A549 treated with Hydrocortisone at 1 μM for 4 hours (cell line): Measurements from ENCODE around the gene ABCA2. TPM values are rescaled to one million over a fixed set of nuclear protein-coding genes. Genes with fewer than 3 reads are reported as not detected.

Experiments used
- total RNA-seq: library from RNA; stranded (reverse); fragments of 200-300 nt; extraction: Qiagen RNA extraction; gene quantifications from 5 replicates; pipeline ENCODE4 v1.2.3, GENCODE V29; 2022

Gene ABCA2
- total RNA-seq, 1 experiment from 2014 or later, result 24.4 TPM

Other genes starting within 250 kb of the ABCA2 start
- 60.3 to 79.3 TPM (median 78.5 TPM) in 5 replicates for gene TMEM141, start 236.9 kb downstream of the ABCA2 start, total RNA-seq
- gene CCDC183, start 231.9 kb downstream of the ABCA2 start, total RNA-seq, result 0.18 to 0.63 TPM (median 0.44 TPM) in 5 replicates
- 67.0 to 82.1 TPM (median 78.1 TPM) in 5 replicates for gene RABL6, start 220.3 kb downstream of the ABCA2 start, total RNA-seq
- 3.4 to 4.3 TPM (median 4.0 TPM) in 5 replicates for gene AJM1, start 185.8 kb downstream of the ABCA2 start, total RNA-seq
- 221 to 341 TPM (median 305 TPM) in 5 replicates for gene PHPT1, start 178.8 kb downstream of the ABCA2 start, total RNA-seq
- 2.6 to 4.2 TPM (median 4.0 TPM) in 5 replicates for gene MAMDC4, start 175.9 kb downstream of the ABCA2 start, total RNA-seq
- 387 to 521 TPM (median 446 TPM) in 5 replicates for gene EDF1, start 161.9 kb downstream of the ABCA2 start, total RNA-seq
- 43.3 to 61.4 TPM (median 48.8 TPM) in 5 replicates for gene TRAF2, start 141.7 kb downstream of the ABCA2 start, total RNA-seq
- gene FBXW5, start 83.5 kb downstream of the ABCA2 start, total RNA-seq, result 71.5 to 97.8 TPM (median 91.7 TPM) in 5 replicates
- gene C8G, start 83.0 kb downstream of the ABCA2 start, total RNA-seq, result 0.62 to 1.7 TPM (median 1.2 TPM) in 5 replicates
- 0.46 to 1.6 TPM (median 1.2 TPM) in 5 replicates for gene LCN12, start 76.0 kb downstream of the ABCA2 start, total RNA-seq
- gene PTGDS, start 50.7 kb downstream of the ABCA2 start, total RNA-seq, result 0.55 to 0.77 TPM (median 0.67 TPM) in 5 replicates
- gene LCNL1, start 45.2 kb downstream of the ABCA2 start, total RNA-seq, result 0.08 to 0.16 TPM (median 0.13 TPM) in 5 replicates
- gene PAXX, start 35.8 kb downstream of the ABCA2 start, total RNA-seq, result 46.7 to 85.5 TPM (median 74.2 TPM) in 5 replicates
- gene CLIC3, start 31.7 kb downstream of the ABCA2 start, total RNA-seq, result 2.3 to 5.7 TPM (median 4.6 TPM) in 5 replicates
- 0.05 to 0.08 TPM (median 0.06 TPM) in 4 of 5 replicates, not detected in the other for gene FUT7, start 3.9 kb upstream of the ABCA2 start, total RNA-seq
- gene NPDC1, start 17.9 kb upstream of the ABCA2 start, total RNA-seq, result 44.0 to 83.3 TPM (median 79.5 TPM) in 5 replicates
- gene ENTPD2, start 25.8 kb upstream of the ABCA2 start, total RNA-seq, result 3.3 to 4.5 TPM (median 3.5 TPM) in 5 replicates
- 17.6 to 24.7 TPM (median 21.7 TPM) in 5 replicates for gene SAPCD2, start 42.3 kb upstream of the ABCA2 start, total RNA-seq
- gene UAP1L1, start 49.3 kb upstream of the ABCA2 start, total RNA-seq, result 10.8 to 13.9 TPM (median 11.0 TPM) in 5 replicates
- 48.0 to 53.7 TPM (median 49.8 TPM) in 5 replicates for gene MAN1B1, start 58.7 kb upstream of the ABCA2 start, total RNA-seq
- gene DPP7, start 86.5 kb upstream of the ABCA2 start, total RNA-seq, result 70.6 to 111 TPM (median 110 TPM) in 5 replicates
- gene GRIN1, start 110.9 kb upstream of the ABCA2 start, total RNA-seq, result 0.22 to 0.66 TPM (median 0.45 TPM) in 5 replicates
- 0.41 to 1.7 TPM (median 0.93 TPM) in 5 replicates for gene LRRC26, start 141.8 kb upstream of the ABCA2 start, total RNA-seq
- gene TMEM210, start 143.8 kb upstream of the ABCA2 start, total RNA-seq, result not detected in 5 replicates
- 26.9 to 35.9 TPM (median 31.9 TPM) in 5 replicates for gene ANAPC2, start 160.3 kb upstream of the ABCA2 start, total RNA-seq
- 92.8 to 153 TPM (median 142 TPM) in 5 replicates for gene SSNA1, start 160.4 kb upstream of the ABCA2 start, total RNA-seq
- 9.2 to 11.6 TPM (median 10.2 TPM) in 5 replicates for gene TPRN, start 172.5 kb upstream of the ABCA2 start, total RNA-seq
- gene TMEM203, start 177.4 kb upstream of the ABCA2 start, total RNA-seq, result 35.3 to 45.9 TPM (median 45.0 TPM) in 5 replicates
- 14.8 to 16.5 TPM (median 15.2 TPM) in 5 replicates for gene NDOR1, start 177.5 kb upstream of the ABCA2 start, total RNA-seq
- 1.2 to 1.9 TPM (median 1.7 TPM) in 5 replicates for gene RNF208, start 194.0 kb upstream of the ABCA2 start, total RNA-seq
- 3.0 to 5.5 TPM (median 4.2 TPM) in 5 replicates for gene CYSRT1, start 196.9 kb upstream of the ABCA2 start, total RNA-seq
- gene RNF224, start 199.3 kb upstream of the ABCA2 start, total RNA-seq, result 0.07 to 0.24 TPM (median 0.14 TPM) in 5 replicates
- 0.05 to 0.16 TPM (median 0.07 TPM) in 4 of 5 replicates, not detected in the other for gene SLC34A3, start 202.7 kb upstream of the ABCA2 start, total RNA-seq
- gene TUBB4B, start 213.1 kb upstream of the ABCA2 start, total RNA-seq, result 681 to 782 TPM (median 752 TPM) in 5 replicates
- not detected in 5 replicates for gene STPG3, start 223.0 kb upstream of the ABCA2 start, total RNA-seq
- gene NELFB, start 227.1 kb upstream of the ABCA2 start, total RNA-seq, result 52.4 to 60.5 TPM (median 56.8 TPM) in 5 replicates
- 19.9 to 27.5 TPM (median 25.0 TPM) in 5 replicates for gene TOR4A, start 249.5 kb upstream of the ABCA2 start, total RNA-seq